PC-9 (cell line): Measurements from ENCODE around the gene CAPZA1. TPM values are rescaled to one million over a fixed set of nuclear protein-coding genes. Genes with fewer than 3 reads are reported as not detected.

ENCODE experiments used
- BruUV-seq: library from RNA; stranded (reverse); fragments of 400-500 nt; replicated peaks from 2 replicates; lab custom pipeline; 2021; lab: Mats Ljungman, UMichigan
- CTCF ChIA-PET: fragments of 300-600 bp; sonication (Branson Sonifier 250); formaldehyde crosslinking; loops from one replicate; lab custom pipeline; 2022; ENCODE audit warnings: antibody characterized with exemption; lab: Charles Lee
- POLR2A ChIA-PET: fragments of 300-600 bp; sonication (Branson Sonifier 250); formaldehyde crosslinking; loops from one replicate; lab custom pipeline; 2022; ENCODE audit warnings: antibody characterized with exemption; ENCODE audit not compliant: unreplicated experiment; lab: Charles Lee
- DNase-seq, 2 experiments: peaks; one replicate each; pipeline versions ENCODE4 v3.0.0 to v3.0.0-alpha.2; 2015 to 2022; ENCODE audit warnings: mixed read lengths in 1 of 2
- H2AFZ ChIP-seq: fragments of 200-600 bp; sonication (generic); 2 replicates; pipeline ENCODE4 v1.8.1; 2017; ENCODE audit warnings: antibody characterized with exemption
- H3F3A ChIP-seq: fragments of 200-600 bp; sonication (generic); 2 replicates; pipeline ENCODE4 v1.8.1; 2017; ENCODE audit warnings: antibody characterized with exemption, mild to moderate bottlenecking, low read depth; ENCODE audit not compliant: insufficient read depth
- H3K27ac ChIP-seq: fragments of 200-600 bp; sonication (generic); 2 replicates; pipeline ENCODE4 v1.6.1; 2016; ENCODE audit warnings: mixed run types
- H3K27me3 ChIP-seq: fragments of 200-600 bp; sonication (generic); 2 replicates; pipeline ENCODE4 v1.6.1; 2016; ENCODE audit warnings: low read depth, mixed run types; ENCODE audit not compliant: insufficient read depth
- H3K36me3 ChIP-seq: fragments of 200-600 bp; sonication (generic); 2 replicates; pipeline ENCODE4 v1.6.1; 2016; ENCODE audit warnings: low read depth, mixed run types
- H3K4me1 ChIP-seq: fragments of 200-600 bp; sonication (generic); replicated peaks from 2 replicates; pipeline ENCODE4 v1.6.1; 2016; ENCODE audit warnings: mixed run types; ENCODE audit not compliant: insufficient read depth
- H3K4me2 ChIP-seq: fragments of 200-600 bp; sonication (generic); 2 replicates; pipeline ENCODE4 v1.6.1; 2017; ENCODE audit warnings: mixed run types
- H3K4me3 ChIP-seq: fragments of 200-600 bp; sonication (generic); 2 replicates; pipeline ENCODE4 v1.6.1; 2016; ENCODE audit warnings: mixed run types
- H3K79me2 ChIP-seq: fragments of 200-600 bp; sonication (generic); 2 replicates; pipeline ENCODE4 v1.6.1; 2017; ENCODE audit warnings: low read depth, mixed run types
- H3K9me2 ChIP-seq: fragments of 200-600 bp; sonication (generic); 2 replicates; pipeline ENCODE4 v1.8.1; 2017; ENCODE audit warnings: mild to moderate bottlenecking; ENCODE audit not compliant: insufficient read depth
- H3K9me3 ChIP-seq: fragments of 200-600 bp; sonication (generic); 2 replicates; pipeline ENCODE4 v1.8.1; 2016; ENCODE audit warnings: low read depth; ENCODE audit not compliant: insufficient read depth
- H4K20me1 ChIP-seq: fragments of 200-600 bp; sonication (generic); 2 replicates; pipeline ENCODE4 v1.8.1; 2017; ENCODE audit not compliant: insufficient read depth
- EZH2 ChIP-seq: fragments of 200-600 bp; sonication (generic); IDR thresholded peaks from 2 replicates; pipeline ENCODE4 v1.8.0; 2017; ENCODE audit warnings: antibody characterized with exemption, low read depth
- intact Hi-C: fragments of 100-400 bp; cut with micrococcal nuclease; formaldehyde crosslinking; loops from one replicate; pipeline ENCODE4 v1.10.0; 2022; ENCODE audit not compliant: unreplicated experiment
- total RNA-seq: library from RNA; stranded (reverse); gene quantifications from 2 replicates; pipeline ENCODE4 v1.2.3, GENCODE V29; 2021
- TF ChIP-seq, protein P1 (sequence below): fragments of 200-600 bp; sonication (generic); conservative IDR thresholded peaks from 2 replicates; pipeline ENCODE4 v1.6.1; 2017; ENCODE audit warnings: mixed run types, antibody characterized with exemption, mild to moderate bottlenecking, moderate library complexity

CAPZA1 gene
- total RNA-seq, 1 experiment from 2014 or later, result 145 TPM

DNA sequence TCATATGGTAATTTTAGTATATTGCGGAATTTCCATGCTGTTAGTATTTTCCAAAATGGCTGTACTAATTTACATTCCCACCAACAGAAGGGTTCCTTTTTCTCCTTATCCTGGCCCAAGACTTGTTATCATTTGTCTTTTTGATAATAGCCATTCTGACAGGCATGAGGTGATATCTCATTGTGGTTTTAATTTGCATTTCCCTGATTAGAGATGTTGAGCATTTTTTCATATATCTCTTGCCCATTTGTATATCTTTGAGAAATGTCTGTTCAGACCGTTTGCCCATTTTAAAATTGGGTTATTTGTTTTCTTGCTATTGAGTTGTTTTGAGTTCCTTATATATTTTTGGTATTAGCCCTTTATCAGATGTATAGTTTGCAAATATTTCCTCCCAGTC, 14.0 kb downstream of the CAPZA1 start:
- intact Hi-C loops, result no loop called here
- no peak for DNase-seq
- H3K27me3 ChIP-seq, result no peaks in the 10 kb centered on the region
- no peaks in the 10 kb centered on the region for H3K9me3 ChIP-seq
- peaks cover 92% of the 10 kb centered on the region for H4K20me1 ChIP-seq
- TF ChIP-seq, protein P1, sequence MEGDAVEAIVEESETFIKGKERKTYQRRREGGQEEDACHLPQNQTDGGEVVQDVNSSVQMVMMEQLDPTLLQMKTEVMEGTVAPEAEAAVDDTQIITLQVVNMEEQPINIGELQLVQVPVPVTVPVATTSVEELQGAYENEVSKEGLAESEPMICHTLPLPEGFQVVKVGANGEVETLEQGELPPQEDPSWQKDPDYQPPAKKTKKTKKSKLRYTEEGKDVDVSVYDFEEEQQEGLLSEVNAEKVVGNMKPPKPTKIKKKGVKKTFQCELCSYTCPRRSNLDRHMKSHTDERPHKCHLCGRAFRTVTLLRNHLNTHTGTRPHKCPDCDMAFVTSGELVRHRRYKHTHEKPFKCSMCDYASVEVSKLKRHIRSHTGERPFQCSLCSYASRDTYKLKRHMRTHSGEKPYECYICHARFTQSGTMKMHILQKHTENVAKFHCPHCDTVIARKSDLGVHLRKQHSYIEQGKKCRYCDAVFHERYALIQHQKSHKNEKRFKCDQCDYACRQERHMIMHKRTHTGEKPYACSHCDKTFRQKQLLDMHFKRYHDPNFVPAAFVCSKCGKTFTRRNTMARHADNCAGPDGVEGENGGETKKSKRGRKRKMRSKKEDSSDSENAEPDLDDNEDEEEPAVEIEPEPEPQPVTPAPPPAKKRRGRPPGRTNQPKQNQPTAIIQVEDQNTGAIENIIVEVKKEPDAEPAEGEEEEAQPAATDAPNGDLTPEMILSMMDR, result no peak
- no peak for TF ChIP-seq EZH2
- peaks cover 40% of the 10 kb centered on the region for H3K4me1 ChIP-seq
- H3K36me3 ChIP-seq, result peaks cover 39% of the 10 kb centered on the region
- H3K27ac ChIP-seq, result no peak overlapping the region
- ChIA-PET CTCF (no interaction called here), POLR2A (no interaction called here)
- no peaks in the 10 kb centered on the region for H3K9me2 ChIP-seq
- H2AFZ ChIP-seq, result no peak overlapping the region
- BruUV-seq, result no TSS peak
- peaks cover 98% of the 10 kb centered on the region for H3K79me2 ChIP-seq
- H3K4me3 ChIP-seq, result no peak overlapping the region
- no peak overlapping the region for H3K4me2 ChIP-seq
- peaks cover 32% of the 10 kb centered on the region for H3F3A ChIP-seq

- Histone ChIP-seq H3K9me3 (no peaks in the 10 kb centered on the region), H3K4me1 (peaks cover 40% of the 10 kb centered on the region), H3K36me3 (peaks cover 39% of the 10 kb centered on the region), H3K4me3 (no peak overlapping the region), H2AFZ (no peak overlapping the region), H3K27ac (peak overlapping the region; percentile 8; the same call in 1 of the 2 replicates), H4K20me1 (peaks cover 90% of the 10 kb centered on the region), H3F3A (peaks cover 37% of the 10 kb centered on the region), H3K27me3 (no peaks in the 10 kb centered on the region), H3K4me2 (no peak overlapping the region), H3K9me2 (no peaks in the 10 kb centered on the region), H3K79me2 (peaks cover 97% of the 10 kb centered on the region)
- BruUV-seq, result no TSS peak
- no peak for DNase-seq
- ChIA-PET CTCF (no interaction called here), POLR2A (interaction anchor here (0.8 kb wide), 1 partner anchor 134 kb away, joined by 4 read pairs; no protein-coding TSS in a partner anchor)
- intact Hi-C loops, result no loop called here
- TF ChIP-seq, protein P1, result no peak
- no peak for TF ChIP-seq EZH2
These were observed 14.7 kb downstream of the CAPZA1 start for GRCh38 chr1:112634367-112634766.

- Histone ChIP-seq H3K27ac (peak overlapping the region; percentile 59), H3F3A (peaks cover 38% of the 10 kb centered on the region), H3K9me3 (no peaks in the 10 kb centered on the region), H3K9me2 (no peaks in the 10 kb centered on the region), H3K79me2 (peaks cover 87% of the 10 kb centered on the region), H3K4me2 (no peak overlapping the region), H3K27me3 (no peaks in the 10 kb centered on the region), H3K36me3 (peaks cover 35% of the 10 kb centered on the region), H3K4me1 (peaks cover 40% of the 10 kb centered on the region), H4K20me1 (peaks cover 77% of the 10 kb centered on the region), H3K4me3 (no peak overlapping the region), H2AFZ (no peak overlapping the region)
- ChIA-PET POLR2A (no interaction called here), CTCF (interaction anchor here (0.6 kb wide), 1 partner anchor 40 kb away, joined by 4 read pairs; no protein-coding TSS in a partner anchor)
- intact Hi-C loops, result no loop called here
- BruUV-seq, result no TSS peak
- TF ChIP-seq EZH2, result no peak
- TF ChIP-seq, protein P1, result no peak
- no peak for DNase-seq
These were observed 16.4 kb downstream of the CAPZA1 start for GRCh38 chr1:112636056-112636455.
